Epithelial cell of esophagus (primary cell): ENCODE measurements around the gene COL7A1.
A peak's percentile ranks its signal among the peaks of the same experiment; 100 is the strongest.

Experiments used
- DNase-seq: peaks from one replicate; pipeline ENCODE4 v3.0.0; 2010; ENCODE audit warnings: low read depth
- H3K4me3 ChIP-seq: 2 replicates; pipeline ENCODE4 v1.5.1; 2011; ENCODE audit warnings: mild to moderate bottlenecking, low read length, control low read depth
- CTCF ChIP-seq: IDR thresholded peaks from 2 replicates; pipeline ENCODE4 v1.5.1; 2011; ENCODE audit warnings: low read depth, mild to moderate bottlenecking, low read length, control low read depth, inconsistent platforms; ENCODE audit not compliant: insufficient read depth; ENCODE audit errors: missing control alignments

Gene COL7A1

GRCh38 chr3:48595075-48595525 is at the start of gene COL7A1:
TSS of gene COL7A1 (minus strand) at chr3:48595329. CDS start at chr3:48595159, 170 bp downstream.
- H3K4me3 ChIP-seq, result peak within 1 kb of the TSS; percentile 77
- peak; percentile 77 for DNase-seq
- TF ChIP-seq CTCF, result no peak

DNA sequence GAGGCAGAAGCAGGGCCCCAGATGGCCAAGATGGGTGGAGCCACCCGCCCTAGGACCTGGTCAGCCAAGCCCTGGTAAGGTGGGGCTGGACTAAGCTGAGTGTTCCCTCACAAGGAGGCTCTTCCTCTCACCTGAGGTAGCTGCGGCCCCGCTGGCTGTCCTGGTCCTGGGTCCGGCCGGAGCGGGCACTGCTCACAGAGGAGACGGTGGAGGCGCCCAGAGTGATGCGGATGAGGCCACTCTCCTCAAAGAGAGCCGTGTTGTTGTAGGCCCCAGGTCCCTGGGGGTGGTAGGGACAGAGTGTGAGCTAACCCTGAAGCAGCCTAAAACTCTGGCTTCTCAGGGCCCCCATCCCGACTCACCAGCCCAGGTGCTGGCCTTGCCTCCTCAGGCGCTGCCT is 47.5 kb upstream of the COL7A1 start:
- no peak overlapping the region for H3K4me3 ChIP-seq
- no peak for DNase-seq
- no peak for TF ChIP-seq CTCF

GRCh38 chr3:48641396-48641795 is 46.3 kb upstream of the COL7A1 start:
- no peak overlapping the region for H3K4me3 ChIP-seq
- DNase-seq, result no peak
- no peak for TF ChIP-seq CTCF

DNA sequence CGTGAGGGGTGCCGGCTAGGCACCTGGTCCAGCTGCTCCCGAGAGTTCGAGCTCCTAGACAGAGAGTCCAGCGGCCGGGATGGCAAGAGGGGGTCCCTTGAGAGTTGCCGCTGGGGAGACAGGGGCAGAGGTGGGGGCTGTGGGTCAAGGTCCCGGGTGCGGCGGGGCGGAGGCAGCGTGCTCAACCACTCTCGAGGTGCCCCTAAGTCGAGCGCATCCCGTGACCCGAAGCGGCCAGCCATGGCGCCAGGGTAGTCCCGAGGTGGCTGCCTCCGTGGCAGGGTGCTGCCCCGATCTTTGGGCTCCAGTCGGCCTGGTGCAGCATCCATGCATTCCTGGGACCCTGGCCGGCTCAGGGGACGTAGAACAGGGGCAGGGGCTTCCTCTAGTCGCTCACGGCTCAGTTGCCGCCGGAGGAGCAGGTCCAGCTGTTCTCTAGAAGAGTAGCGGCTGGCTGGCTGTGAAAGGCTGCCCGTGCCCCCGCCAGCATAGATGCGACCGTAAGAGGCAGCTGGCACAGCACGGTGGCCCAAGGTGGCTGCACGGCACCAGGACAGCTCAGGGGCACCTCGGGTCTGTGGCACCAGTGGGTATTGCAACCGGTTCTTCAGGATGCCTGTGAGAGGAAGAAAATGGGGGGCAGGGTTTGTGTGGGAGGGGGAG is 44.9 kb upstream of the COL7A1 start:
- no peak for TF ChIP-seq CTCF
- DNase-seq, result no peak

DNA sequence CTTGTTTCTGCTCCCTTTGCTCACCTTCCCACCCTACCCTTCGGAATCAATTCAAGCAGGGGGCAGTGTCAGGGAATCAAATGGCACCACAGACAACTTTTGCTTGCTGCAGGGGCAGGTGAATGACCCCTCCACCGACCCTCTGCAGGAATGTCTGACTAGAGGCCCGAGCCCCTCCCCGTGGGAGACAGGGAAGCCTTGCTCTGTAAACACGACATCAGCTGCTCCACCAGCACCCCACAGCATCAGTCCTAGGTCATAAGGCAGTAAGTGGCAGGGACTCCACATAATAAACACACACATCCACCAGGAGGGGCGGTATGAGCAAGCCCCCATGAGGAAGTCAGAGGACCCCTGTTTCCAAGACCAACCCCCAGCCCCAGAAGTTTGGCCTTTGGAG is 42.2 kb upstream of the COL7A1 start:
- no peak for DNase-seq
- no peak overlapping the region for H3K4me3 ChIP-seq
- no peak for TF ChIP-seq CTCF

More for the DNA sequence above, 44.9 kb upstream of the COL7A1 start:
- no peak overlapping the region for H3K4me3 ChIP-seq

DNA sequence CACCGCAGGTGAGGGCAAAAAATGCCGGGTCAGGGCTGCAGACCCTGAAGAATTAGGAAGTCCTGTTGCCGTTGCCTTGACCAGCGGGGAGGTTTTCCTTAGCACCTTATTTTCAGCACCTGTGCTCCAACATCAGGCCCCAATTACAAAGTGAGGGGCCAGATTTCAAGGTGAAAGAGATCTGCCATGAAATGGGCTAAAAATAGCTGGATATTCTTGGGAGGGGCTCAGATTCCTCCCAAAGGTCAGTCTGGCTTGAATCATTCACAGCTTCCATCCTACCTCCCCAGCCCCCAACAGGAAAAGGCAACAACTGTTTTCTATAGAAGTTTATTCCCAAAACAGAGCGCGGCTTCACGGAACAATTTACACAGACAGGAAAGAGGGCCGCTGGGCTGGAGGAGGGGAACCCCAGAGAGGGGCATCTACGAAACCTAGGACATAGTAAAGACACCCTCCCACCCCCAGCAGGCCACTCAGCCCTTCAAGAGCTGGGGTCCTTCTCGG is 41.1 kb upstream of the COL7A1 start:
- H3K4me3 ChIP-seq, result peak overlapping the region; percentile 82
- no peak for TF ChIP-seq CTCF
- DNase-seq, result no peak

DNA sequence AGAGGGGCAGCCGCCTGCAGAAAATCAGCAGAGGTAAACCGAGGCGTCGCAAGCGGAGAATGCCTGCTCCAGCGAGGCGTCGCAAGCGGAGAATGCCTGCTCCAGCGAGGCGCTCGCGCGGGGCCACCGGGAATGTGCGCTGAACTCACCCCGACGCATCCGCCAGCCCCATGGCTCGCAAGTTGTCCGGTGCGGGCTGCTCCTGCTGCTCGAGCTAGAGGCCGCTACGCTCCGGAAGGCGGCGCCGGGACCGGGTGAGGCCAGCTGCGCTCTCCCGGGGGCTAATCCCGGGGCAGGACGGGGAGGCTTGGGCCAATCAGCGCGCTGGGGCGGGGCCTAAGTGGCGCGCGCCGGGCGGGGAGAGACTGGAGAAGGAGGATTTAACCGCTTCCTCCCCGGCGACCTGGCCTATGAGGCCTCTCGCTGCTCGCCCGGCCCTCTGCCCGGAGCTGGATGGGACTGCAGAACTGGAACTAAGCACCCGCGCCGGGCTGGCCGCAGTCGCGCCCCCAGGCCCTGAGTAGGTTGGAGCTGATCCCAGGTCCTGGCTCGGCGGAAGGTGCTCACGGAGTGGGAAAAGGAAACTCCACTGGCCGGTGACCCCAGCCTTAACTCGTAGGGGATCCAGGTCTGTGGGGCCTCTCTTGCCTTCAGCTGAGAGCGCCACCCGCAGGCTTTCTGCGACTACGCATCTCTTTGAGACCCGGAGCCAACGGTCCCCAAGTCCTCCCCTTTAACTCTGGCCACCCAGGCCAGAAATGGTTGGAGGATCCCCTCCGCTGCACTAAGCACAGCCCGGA is 40.3 kb upstream of the COL7A1 start, which contains the start of gene SLC26A6:
Gene SLC26A6, minus strand, starts transcription at position 240 of the 800 bp plus-strand sequence. Its CDS starts 68 bp downstream, at position 172.
- peak; percentile 98 for DNase-seq
- TF ChIP-seq CTCF, result peak; percentile 51
- peak within 1 kb of the TSS; percentile 82 for H3K4me3 ChIP-seq
